ENCODE results near the gene ZC3H4.

GRCh38 chr19:47102346-47103060 is 11.1 kb downstream of the ZC3H4 start:
- TF ChIP-seq CTCF (IDR thresholded peaks at IDR 0.05) (no peak), POLR2A (IDR thresholded peaks at IDR 0.05) (no peak)

All from adrenal gland (tissue), 5 donors.